Embryonic facial prominence (tissue), 1 donor: ENCODE measurements around the gene CMIP.

Experiments used
- DNase-seq: peaks from one replicate; pipeline ENCODE4 v3.0.0-alpha.2; 2016; ENCODE audit errors: extremely low spot score

The CMIP gene

DNA sequence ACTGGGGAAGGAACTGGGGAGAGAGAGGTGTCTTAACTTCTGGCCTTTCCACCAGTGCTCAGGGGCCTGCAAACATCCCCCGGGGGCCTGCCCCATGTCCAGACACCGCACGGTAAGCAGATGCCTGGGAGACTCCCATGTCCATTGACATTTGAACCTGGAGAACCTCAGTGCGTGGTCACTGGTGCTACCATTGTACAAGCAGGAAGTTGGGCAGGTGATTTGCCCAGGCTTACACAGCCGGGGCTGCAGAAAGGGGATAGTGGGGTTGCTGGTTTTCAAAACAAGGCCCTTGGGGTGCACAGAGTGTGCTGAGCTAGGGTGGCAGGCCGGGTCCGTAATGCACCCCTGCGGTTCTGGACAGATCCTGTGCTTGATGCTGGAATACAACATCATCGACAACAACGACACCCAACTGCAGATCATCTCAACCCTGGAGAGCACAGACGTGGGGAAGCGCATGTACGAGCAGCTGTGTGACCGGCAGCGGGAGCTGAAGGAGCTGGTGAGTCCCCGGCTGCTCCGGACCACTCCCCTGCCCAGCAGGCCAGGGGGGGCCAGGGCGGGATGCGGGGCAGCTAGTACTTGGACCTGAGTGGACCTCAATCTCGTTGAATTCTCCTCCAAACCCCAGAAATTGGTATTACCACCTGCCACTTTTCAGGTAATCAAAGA, 256.8 kb downstream of the CMIP start:
- DNase-seq: no peak

DNA sequence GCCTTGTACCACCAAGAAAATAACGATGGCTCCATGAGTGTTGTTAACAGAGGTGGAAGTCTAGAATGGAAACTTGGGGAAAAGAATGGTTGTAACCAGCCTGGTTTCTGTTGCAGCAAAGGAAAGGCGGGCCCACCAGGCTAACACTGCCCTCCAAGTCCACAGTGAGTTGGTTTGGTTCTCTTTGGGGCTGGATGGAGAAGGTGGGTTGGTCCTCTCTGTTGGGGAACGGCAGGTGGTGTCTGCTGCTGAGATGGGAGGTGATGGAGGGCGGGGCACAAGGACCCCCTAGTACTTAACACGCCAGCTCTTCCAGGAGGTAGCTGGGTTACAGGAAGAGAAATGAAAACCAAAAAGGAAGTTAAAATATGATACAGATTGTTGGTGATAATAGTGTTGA, 257.9 kb downstream of the CMIP start:
- no peak for DNase-seq

DNA sequence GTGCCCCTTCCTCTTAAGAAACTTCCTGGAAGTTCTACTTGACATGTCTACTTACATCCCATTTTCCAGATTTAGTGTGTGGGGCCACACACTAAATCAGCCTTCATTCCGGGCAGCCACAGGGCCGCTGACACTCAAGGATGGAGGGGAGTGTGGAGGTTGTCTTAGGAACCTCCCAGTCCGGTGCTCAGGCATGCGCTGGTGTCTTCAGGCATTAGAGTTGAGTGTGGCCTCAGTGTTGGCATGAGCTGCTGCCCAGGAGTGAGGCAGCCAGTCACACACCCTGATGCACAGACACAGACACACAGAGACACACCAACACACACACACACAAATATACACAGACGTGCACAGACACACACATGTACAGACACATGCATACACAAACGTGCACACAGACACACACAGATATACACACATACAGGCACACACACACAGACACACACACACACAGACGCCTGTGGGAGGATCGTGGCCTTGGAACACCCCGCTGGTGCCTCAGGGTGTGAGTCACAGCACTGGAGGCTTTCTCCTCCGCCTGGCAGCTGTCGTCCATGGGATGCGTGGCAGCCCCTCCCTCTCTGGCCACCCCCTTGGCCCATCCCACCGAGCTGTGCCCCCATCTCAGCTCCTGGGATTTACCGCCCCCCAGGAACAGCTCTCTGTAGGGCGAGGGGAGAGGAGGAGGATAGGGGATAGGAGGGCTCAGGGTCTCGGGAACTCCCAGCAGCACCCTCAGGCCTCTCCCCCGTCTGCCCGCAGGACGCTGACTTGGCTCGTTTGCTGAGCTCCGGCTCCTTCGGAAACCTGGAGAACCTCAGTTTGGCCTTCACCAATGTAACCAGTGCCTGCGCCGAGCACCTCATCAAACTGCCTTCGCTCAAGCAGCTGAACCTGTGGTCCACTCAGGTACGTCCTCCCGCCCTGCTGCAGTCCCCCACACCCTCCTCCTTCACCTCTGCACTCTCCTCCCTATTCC, 258.9 kb downstream of the CMIP start:
- no peak for DNase-seq

DNA sequence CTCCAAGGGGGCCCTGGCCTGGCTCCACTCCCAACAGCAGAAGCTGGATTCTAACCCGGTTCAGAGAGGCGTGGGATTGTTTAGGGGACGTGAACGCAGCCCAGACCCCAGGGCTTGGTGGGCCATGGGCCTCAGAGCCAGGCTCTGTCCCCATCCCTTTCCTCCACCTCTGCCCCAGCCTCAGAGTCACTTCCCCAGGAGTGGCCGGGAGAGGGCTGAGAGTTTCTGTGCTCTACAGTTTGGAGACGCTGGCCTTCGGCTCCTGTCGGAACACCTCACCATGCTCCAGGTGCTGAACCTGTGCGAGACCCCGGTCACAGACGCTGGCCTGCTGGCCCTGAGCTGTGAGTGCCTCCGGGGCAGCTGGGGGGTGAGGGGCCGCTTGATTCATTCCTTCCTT, 260.7 kb downstream of the CMIP start:
- DNase-seq: no peak

DNA sequence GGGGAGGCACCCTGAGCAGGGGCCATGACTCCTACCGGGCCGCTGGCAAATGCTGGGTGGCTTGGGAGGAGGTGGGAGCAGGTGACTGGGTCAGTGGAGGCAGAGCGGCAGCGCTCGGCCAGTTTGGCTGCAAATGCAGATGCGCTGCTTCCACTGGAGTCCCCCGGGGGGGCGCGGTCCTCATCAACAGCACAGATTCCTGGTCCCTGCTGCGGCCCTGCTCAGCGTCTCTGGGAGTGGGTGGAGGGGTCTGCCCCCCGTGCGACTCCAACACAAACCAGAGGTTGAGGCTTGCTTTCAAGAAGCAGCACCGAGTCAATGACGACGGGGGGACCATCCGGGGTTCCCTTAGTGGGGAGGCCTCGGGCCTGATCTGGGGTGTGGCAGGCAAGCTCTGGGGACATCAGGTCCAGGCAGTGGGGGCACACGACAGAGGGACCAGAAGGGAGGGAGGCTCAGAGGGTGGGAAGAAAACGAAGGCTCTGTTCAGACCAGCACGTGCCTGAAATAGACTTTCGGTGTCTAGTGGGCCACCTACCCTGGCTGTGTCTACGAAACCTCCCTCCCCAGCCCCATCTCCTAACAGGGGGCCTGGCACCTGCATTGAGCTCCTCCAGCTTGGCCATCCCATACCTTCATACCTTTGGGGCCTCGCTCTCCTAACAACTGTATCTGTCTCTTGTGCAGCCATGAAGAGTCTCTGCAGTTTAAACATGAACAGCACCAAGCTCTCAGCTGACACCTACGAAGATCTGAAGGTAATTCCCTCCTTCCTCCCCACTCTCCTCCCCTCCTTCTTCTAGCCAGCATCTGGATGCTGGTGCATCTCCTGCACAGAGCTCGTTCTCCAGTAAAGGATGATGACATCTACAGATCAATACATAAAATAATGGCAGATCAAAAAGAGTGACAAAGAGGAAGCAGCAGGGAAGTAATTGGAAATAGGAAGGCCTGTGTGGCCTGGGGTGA, 262.0 kb downstream of the CMIP start:
- DNase-seq: no peak

DNA sequence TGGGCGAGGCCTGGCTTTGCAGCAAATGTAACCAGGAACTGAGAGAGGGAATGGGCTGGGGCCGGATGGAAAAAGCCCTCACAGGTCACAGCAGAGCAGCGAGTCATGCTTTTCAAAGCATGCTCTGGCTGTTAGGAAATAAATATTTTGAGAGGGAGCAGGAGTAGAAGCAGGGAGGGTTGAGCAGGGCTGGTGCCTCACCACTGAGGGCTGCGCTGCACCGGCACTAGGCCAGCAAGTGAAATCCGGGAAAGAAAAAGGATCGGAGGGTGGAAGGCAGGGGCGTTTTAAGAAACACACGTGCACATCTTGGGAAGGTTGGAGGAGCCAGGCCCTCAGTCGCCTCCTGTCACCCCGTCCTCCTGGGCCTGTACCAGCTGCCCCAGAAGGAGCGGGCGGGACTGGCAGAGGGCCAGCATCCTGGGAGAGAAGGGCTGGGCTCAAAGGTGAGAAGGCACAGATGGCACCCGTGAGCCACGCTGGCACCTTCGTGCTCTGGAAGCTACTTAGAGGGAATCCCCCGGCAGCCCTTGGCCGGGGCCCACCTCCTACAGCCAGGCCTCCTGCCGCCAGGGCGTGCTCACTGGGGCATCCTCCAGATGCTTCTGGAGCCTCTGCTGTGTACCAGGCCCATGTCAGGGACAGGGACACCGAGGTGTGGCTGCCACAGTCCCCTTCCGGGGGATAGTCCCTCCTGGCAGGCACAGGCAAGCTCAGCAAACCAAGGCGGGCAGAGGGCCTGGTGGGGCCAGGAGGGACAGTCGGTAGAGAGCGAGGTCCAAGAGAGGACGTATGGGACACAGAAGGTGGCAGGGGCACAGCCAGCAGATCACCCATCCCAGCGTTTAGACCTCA, 263.0 kb downstream of the CMIP start:
- no peak for DNase-seq

DNA sequence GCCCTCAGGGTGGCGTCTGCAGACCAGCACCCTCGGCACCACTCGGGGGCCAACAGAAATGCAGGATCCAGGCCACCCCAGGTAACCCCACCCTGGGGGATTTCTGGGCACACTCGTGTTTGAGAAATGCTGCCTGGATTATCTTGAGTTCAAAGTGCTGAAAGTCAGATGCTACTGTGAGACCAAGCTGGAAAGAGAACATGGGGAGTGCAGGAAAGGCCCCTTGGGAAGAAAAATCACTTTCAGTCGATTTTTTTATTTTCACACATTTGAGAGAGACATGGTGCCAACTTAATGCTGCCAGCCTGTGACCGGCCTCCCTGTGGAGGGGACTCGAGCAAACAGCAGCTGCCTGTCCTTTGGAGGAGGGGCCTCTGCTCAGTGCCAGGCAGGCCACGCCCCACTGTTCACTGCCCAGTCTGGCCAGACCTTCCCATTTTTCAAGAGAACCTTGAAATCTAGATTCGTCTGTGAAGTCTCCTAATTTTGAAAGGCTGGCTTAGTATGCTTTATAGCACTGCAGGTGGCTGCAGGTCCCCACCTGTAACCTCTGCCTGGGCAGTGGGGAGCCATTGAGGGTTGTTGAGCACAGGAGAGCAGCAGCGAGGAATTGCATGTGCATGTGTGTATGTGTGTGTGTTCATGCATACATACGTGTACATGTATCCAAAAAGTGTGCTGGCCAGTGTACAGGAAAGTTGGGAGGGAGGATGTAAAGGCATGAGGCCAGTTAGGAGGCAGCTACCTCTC, 263.8 kb downstream of the CMIP start:
- no peak for DNase-seq

DNA sequence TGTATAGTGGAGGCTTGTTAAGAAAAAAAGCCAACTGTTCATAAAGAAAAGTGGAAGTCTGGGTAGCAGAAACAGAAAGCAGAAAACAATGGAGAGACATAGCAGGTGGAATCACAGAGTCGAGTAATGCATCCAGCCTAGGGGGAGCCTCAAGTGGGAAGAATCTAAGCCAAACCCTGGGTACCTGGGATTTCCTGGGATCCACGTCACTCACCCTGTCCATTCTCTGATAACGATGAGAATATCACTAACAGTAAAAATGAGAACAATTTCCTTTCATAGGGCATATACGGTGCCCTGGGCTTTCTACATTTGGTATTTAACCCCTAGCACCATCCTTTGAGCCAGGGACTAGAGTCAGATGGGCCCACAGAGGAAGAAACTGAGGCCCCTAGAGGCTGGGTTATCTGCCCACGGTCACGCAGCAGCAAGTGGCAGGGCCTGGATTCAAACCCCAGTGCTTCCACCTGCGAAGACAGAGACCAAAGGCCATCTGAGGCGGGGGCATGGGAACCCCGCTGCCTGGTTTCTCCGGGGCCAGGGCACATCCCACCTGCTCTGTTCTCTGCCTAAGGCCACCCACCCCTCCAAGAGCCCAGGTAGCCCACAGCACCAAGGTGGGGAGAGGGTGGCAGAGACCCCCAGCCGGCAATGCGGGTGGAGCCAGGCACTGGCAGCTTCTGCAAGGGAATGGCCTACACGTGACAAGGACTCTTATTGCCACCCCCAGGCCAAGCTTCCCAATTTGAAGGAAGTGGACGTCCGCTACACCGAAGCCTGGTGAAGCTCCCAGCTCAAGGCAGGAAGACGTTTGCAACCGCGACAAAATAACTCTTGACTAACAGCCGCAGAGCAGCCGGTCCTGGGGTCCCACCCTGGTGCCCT, 264.6 kb downstream of the CMIP start:
- DNase-seq: no peak

DNA sequence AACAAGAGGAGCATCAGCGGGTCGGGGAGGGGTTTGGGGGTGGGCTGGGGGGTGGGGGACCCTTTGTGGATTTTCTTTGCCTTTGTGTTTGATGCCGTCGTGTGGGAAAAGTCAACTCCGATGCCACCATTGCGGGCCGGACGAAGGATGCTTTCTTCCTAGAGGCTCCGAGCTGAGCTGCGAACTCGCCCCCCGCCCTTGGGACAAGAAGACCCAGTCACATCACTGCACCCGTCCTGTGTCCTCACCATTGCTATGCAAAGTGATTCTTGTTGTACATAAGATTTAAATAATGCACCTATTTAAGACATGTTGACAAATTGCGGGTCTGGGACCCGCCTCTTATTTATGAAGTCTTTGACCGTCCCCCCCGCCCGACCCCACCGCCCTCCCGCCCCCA, 265.4 kb downstream of the CMIP start:
- no peak for DNase-seq

DNA sequence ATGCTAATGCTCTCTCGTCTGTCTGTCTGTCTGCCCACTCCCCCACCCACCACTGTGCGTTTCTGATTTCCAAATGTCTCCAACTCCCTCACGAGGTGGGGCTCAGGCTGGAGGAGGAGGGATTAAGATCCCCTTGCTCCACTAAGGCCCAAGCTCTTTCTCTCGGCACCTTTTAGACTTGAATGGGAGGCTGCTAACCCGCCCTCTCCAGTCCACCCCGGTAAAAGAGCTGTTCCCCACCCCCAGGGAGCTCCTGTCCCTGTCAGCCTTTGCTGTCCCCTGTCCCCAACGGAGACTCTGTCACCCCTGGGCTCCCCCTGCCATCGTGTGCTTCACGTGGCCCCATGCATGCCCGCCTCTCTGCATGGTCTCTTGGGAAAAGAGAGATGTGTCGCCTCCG, 266.0 kb downstream of the CMIP start:
- DNase-seq: no peak

DNA sequence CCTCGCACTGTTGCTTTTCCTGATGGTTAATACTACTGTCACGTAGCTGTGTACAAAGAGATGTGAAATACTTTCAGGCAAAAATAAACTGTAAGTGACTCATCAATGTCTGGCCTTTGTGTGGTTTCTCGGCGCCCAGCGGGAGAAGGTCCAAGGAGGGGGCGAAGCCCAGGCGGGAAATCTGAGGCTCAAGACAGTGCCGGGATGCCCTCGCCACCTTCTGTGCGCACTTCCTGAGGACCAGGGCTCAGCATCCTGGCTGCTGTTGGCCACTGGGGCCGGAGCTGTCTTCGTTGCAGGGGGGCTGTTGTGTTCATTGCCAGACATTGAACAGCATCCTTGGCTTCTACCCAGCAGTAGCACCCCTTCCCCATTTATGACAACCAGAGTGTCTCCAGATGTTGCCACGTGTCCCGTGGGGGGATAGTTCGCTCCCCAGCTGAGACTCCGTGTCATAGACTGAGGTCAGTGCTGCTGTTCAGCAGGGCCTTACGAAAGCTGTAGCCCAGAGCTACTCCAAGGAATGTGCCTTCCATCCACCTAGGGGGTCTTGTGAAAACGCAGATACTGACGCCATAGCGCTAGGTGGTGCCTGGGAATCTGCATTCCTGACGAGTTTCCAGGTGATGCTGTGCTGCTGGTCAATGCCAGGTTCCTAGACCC, 267.2 kb downstream of the CMIP start:
- DNase-seq: no peak

DNA sequence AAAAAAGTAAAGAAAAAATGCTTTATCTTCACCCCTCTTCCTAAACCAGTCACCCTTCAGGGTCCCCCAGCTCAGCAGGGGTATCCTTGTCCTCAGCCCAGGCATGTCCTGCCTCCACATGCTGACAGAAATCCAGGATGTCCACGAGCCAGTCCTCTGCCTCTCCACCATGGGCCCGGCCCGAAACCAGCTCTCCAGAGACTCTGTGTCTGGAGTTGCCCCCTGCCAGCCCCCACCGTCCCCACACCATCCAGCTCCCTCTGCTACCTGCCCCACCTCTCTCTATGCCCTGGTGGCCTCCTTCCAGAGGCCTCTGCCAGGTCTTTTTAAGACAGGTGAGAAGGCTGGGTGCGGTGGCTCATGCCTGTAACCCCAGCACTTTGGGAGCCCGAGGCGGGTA, 268.1 kb downstream of the CMIP start:
- DNase-seq: no peak

DNA sequence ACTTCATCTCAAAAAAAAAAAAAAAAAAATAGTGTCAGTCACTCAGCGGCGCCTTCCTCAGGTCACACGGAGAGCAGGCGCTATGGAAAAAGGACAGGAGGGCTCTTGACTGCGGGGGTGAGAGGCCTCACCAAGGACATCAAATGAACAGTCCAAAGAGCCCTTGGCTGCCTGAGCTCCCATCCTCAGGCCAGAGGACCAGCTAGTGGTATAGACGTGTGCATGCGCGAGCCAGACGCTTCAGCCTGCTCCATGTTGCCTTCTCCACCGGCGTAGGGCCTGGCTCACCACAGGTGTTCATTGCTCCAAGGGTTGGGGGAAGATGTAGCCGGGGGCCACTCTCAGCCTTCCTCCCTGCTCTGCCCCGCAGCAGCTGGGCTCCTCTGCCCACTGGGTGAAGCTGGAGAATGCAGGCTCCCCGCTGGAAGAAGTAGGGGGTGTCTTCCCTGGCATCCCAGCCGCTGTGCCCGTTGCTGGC, 268.7 kb downstream of the CMIP start:
- DNase-seq: no peak

DNA sequence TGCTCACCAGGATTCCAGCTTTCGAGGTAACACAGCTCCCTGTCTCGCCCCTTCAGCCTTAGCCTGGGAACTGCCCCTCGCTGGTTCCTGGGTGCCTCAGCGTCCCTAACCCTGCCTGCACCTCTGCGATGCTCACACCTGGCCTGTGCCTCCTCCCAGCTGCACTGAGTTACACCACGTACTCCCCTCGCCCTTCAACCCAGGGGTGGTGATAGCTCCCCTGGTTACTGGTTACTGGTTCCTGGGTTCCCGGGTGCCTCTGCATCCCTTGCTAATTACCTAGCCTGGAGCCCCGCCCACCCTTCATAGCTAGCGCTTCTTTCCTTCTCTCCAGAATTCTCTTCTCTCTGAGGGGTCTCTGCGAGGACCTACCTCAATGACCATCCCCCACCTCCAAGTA, 269.2 kb downstream of the CMIP start:
- DNase-seq: no peak

DNA sequence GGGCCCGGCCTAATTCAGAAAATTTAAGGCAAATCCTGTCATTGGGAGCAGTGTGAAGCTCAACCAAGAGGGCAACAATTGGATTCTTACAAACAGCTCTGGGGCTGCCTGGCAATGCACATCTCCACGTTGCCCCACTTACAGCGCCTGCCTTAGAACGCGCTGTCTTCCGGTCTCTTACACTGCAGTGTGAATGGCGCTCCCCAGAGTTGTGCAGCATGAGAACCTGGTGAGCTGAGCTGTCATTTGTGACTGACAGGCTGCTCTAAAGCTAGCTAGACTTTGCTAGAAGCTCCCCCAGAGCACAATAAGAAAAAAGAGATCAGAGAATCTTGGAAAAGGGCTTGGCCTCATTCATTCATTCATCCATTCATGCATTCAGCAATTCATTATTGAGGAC, 270.0 kb downstream of the CMIP start:
- no peak for DNase-seq

DNA sequence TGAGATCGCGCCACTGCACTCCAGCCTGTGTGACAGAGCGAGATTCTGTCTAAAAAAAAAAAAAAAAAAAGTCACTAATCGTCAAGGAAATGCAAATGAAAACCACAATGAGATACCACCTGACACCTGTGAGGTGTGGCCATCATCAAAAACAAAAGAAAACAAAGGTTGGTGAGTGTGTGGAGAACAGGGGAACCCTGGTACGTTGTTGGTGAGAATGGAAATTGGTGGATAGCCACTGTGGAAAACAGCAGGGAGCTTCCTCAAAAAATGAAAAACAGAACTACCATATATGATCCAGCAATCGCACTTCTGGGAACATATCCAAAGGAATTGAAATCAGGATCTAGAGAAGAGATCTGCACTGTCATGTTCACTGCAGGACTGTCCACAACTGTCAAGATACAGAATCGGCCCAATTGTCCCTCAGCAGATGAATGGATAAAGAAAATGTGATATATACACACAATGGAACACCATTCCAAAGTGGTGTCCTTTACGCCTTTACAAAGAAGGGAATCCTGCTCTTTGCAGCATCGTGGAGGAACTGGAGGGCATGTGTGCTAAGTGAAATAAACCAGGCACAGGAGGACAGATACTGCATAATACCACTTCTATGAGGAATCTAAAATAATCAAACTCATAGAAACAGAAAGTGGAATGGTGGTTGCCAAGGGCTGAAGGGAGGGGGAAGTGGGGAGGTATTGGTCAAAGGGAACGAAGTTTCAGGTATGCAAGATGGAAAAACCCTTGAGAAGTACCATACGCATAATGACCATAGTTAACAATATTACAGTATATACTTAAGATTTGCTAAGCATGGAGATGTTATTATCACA, 271.0 kb downstream of the CMIP start:
- no peak for DNase-seq

DNA sequence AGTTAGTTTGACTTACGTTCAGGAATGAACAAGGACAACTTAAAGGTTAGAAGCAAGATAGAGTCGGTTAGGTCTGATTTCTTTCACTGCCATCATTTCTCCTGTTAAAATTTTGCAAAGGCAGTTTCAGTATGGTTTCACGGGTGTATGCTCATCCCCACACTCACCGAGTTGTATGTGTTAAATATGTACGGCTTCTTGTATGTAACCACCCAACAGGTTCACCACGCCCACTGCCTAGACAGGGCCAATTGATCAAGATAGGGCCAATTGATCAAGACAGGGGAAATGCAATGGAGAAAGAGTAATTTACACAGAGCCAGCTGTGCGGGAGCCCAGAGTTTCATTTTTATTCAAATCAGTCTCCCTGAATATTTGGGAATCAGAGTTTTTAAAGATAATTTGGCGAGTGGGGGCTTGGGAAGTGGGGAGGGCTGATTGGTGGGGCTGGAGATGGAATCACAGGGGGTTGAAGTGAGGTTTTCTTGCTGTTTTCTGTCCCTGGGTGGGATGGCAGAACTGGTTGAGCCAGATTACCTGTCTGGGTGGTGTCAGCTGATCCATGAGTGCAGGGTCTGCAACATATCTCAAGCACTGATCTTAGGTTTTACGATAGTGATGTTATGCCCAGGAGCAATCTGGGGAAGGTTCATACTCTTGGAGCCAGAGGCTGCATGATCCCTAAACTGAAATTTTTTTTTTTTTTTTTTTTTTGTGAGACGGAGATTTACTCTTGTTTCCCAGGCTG, 272.0 kb downstream of the CMIP start:
- DNase-seq: no peak
